ENCODE data around the gene LRRK1.

GRCh38 chr15:101046826-101047225 is 127.7 kb downstream of the LRRK1 start:
- TF ChIP-seq CTCF (IDR thresholded peaks at IDR 0.05) (no peak), POLR2A (IDR thresholded peaks at IDR 0.05) (no peak)
